WTC11 (cell line): ENCODE results near the gene ESRRG. TPM values are rescaled to one million over a fixed set of nuclear protein-coding genes. Genes with fewer than 3 reads are reported as not detected.

Experiments used
- ATAC-seq: fragments of 200-7000 bp; cut with Tn5 transposase; 2 replicates; pipeline ENCODE4 v1.10.0; 2021; ENCODE audit warnings: mild to moderate bottlenecking, moderate library complexity
- CTCF ChIA-PET: fragments of 300-600 bp; sonication (Branson Sonifier 250); formaldehyde crosslinking; loops from one replicate; lab custom pipeline; 2021; ENCODE audit warnings: antibody characterized with exemption; lab: Charles Lee
- POLR2A ChIA-PET: fragments of 350-600 bp; sonication (Branson Sonifier 250); formaldehyde crosslinking; loops from one replicate; lab custom pipeline; 2021; ENCODE audit warnings: antibody characterized with exemption; lab: Charles Lee
- DNase-seq: peaks from one replicate; pipeline ENCODE4 v3.0.0; 2021; ENCODE audit warnings: low spot score
- H3K27ac Mint-ChIP-seq: 2 replicates; pipeline ENCODE4 v1.8.0; 2021; ENCODE audit warnings: mixed read lengths
- H3K27me3 Mint-ChIP-seq: 2 replicates; pipeline ENCODE4 v1.8.0; 2021; ENCODE audit warnings: low read depth, mild to moderate bottlenecking, moderate library complexity, mixed read lengths
- H3K36me3 Mint-ChIP-seq: 2 replicates; pipeline ENCODE4 v1.8.0; 2021; ENCODE audit warnings: mixed read lengths
- H3K4me1 Mint-ChIP-seq: 2 replicates; pipeline ENCODE4 v1.8.0; 2022; ENCODE audit warnings: mixed read lengths
- H3K4me3 Mint-ChIP-seq: 2 replicates; pipeline ENCODE4 v1.8.0; 2021; ENCODE audit warnings: mild to moderate bottlenecking, moderate library complexity, mixed read lengths
- H3K9me3 Mint-ChIP-seq: 2 replicates; pipeline ENCODE4 v1.8.0; 2021; ENCODE audit warnings: mixed read lengths
- AFF4 ChIP-seq: sonication (generic); formaldehyde crosslinking; IDR thresholded peaks from 2 replicates; pipeline ENCODE4 v1.8.1; 2023; ENCODE audit warnings: mild to moderate bottlenecking, missing genetic modification reagents, borderline replicate concordance
- ATF1 ChIP-seq: sonication (generic); formaldehyde crosslinking; IDR thresholded peaks from 2 replicates; pipeline ENCODE4 v1.8.1; 2023; ENCODE audit warnings: mild to moderate bottlenecking, moderate library complexity, missing genetic modification reagents
- ATF6 ChIP-seq: sonication (generic); formaldehyde crosslinking; IDR thresholded peaks from 2 replicates; pipeline ENCODE4 v1.8.1; 2023; ENCODE audit warnings: mild to moderate bottlenecking, missing genetic modification reagents
- CBFB ChIP-seq: sonication (generic); formaldehyde crosslinking; IDR thresholded peaks from 2 replicates; pipeline ENCODE4 v1.8.1; 2022; ENCODE audit warnings: mild to moderate bottlenecking, low read depth, missing genetic modification reagents
- E2F5 ChIP-seq: sonication (generic); formaldehyde crosslinking; IDR thresholded peaks from 2 replicates; pipeline ENCODE4 v1.8.1; 2022; ENCODE audit warnings: mild to moderate bottlenecking, moderate library complexity, missing genetic modification reagents
- FOXK1 ChIP-seq: sonication (generic); formaldehyde crosslinking; IDR thresholded peaks from 2 replicates; pipeline ENCODE4 v1.8.0; 2022; ENCODE audit warnings: mild to moderate bottlenecking, moderate library complexity, missing genetic modification reagents
- GRHL2 ChIP-seq: fragments of 250-450 bp; sonication (Bioruptor Pico); IDR thresholded peaks from 2 replicates; pipeline ENCODE4 v1.8.0; 2022; ENCODE audit warnings: mild to moderate bottlenecking, moderate library complexity; ENCODE audit not compliant: insufficient replicate concordance, severe bottlenecking
- GTF2I ChIP-seq: fragments of 250-450 bp; sonication (Bioruptor Pico); conservative IDR thresholded peaks from 2 replicates; pipeline ENCODE4 v1.4.0; 2021; ENCODE audit warnings: mild to moderate bottlenecking
- NFE2L1 ChIP-seq: sonication (generic); formaldehyde crosslinking; IDR thresholded peaks from 2 replicates; pipeline ENCODE4 v1.8.1; 2023; ENCODE audit warnings: missing genetic modification reagents
- SMAD3 ChIP-seq: sonication (generic); formaldehyde crosslinking; IDR thresholded peaks from 2 replicates; pipeline ENCODE4 v1.8.0; 2022; ENCODE audit warnings: missing genetic modification reagents, mild to moderate bottlenecking, borderline replicate concordance
- STAT6 ChIP-seq: sonication (generic); formaldehyde crosslinking; conservative IDR thresholded peaks from 2 replicates; pipeline ENCODE4 v1.8.1; 2023; ENCODE audit warnings: mild to moderate bottlenecking, low read depth, missing genetic modification reagents, moderate library complexity
- TEAD1 ChIP-seq: sonication (generic); formaldehyde crosslinking; IDR thresholded peaks from 2 replicates; pipeline ENCODE4 v1.8.0; 2022; ENCODE audit warnings: mild to moderate bottlenecking, missing genetic modification reagents
- TP53 ChIP-seq: sonication (generic); formaldehyde crosslinking; IDR thresholded peaks from 2 replicates; pipeline ENCODE4 v1.8.1; 2023; ENCODE audit warnings: mild to moderate bottlenecking, missing genetic modification reagents
- ZNF281 ChIP-seq: sonication (generic); formaldehyde crosslinking; IDR thresholded peaks from 2 replicates; pipeline ENCODE4 v1.8.0; 2023; ENCODE audit warnings: mild to moderate bottlenecking, missing genetic modification reagents
- total RNA-seq: library from RNA; stranded (reverse); gene quantifications from 3 replicates; pipeline ENCODE4 v1.2.3, GENCODE V29; 2021

ESRRG gene
- total RNA-seq, 1 experiment from 2014 or later: 2.3 TPM

- TF ChIP-seq AFF4 (CRISPR knock-in tag): no peak
Measured at GRCh38 chr1:216771922-216772321, 48.7 kb upstream of the ESRRG start (continued).

- no peaks in the 10 kb centered on the region for H3K9me3 Mint-ChIP-seq
- DNase-seq (no peak), ATAC-seq (no peak)
- no peaks in the 10 kb centered on the region for H3K27me3 Mint-ChIP-seq
- CTCF ChIA-PET: no interaction called here
- H3K27ac Mint-ChIP-seq: no peak overlapping the region
- no peaks in the 10 kb centered on the region for H3K36me3 Mint-ChIP-seq
- POLR2A ChIA-PET: no interaction called here
- TF ChIP-seq TP53 (CRISPR knock-in tag): no peak
- TF ChIP-seq GRHL2 (CRISPR knock-in tag): no peak
- H3K4me3 Mint-ChIP-seq: no peak overlapping the region
- H3K4me1 Mint-ChIP-seq: peaks cover 8% of the 10 kb centered on the region
Measured at GRCh38 chr1:216766633-216767327, 43.6 kb upstream of the ESRRG start.

- no peak overlapping the region for H3K4me3 Mint-ChIP-seq
- H3K27me3 Mint-ChIP-seq: no peaks in the 10 kb centered on the region
- H3K9me3 Mint-ChIP-seq: no peaks in the 10 kb centered on the region
- ChIA-PET CTCF (no interaction called here), POLR2A (no interaction called here)
- DNase-seq (no peak), ATAC-seq (no peak)
- H3K4me1 Mint-ChIP-seq: peaks cover 7% of the 10 kb centered on the region; the same call in 1 of the 2 replicates
- no peaks in the 10 kb centered on the region for H3K36me3 Mint-ChIP-seq
- H3K27ac Mint-ChIP-seq: no peak overlapping the region
- TF ChIP-seq FOXK1 (CRISPR knock-in tag) (no peak), ZNF281 (CRISPR knock-in tag) (no peak), ATF6 (no peak), GTF2I (CRISPR knock-in tag) (no peak), STAT6 (CRISPR knock-in tag) (no peak), SMAD3 (CRISPR knock-in tag) (no peak), CBFB (CRISPR knock-in tag) (no peak), ATF1 (CRISPR knock-in tag) (no peak), E2F5 (no peak), TEAD1 (CRISPR knock-in tag) (no peak), NFE2L1 (no peak)
Measured at GRCh38 chr1:216765346-216766300, 42.4 kb upstream of the ESRRG start.
